Measurements from ENCODE around the gene WASL. TPM values are rescaled to one million over a fixed set of nuclear protein-coding genes. Genes with fewer than 3 reads are reported as not detected.
"Not testable (repeated sequence)": the region's sequence is repeated elsewhere in the genome, so short reads cannot be mapped to it uniquely, and the experiment has no call there.

The WASL gene
- polyA plus RNA-seq, 6 donors from 2014 or later: 0.63 to 3.9 (median 3.3) TPM

- H3K9me3 Mint-ChIP-seq: peaks cover 5 to 30% (median 15%) of the 10 kb centered on the region in 7 donors
- H3K27ac Mint-ChIP-seq: peak overlapping the region in 1 of 6 donors; percentile 14
- H3K27me3 Mint-ChIP-seq: no peaks in the 10 kb centered on the region
- ATAC-seq (ENCODE audit: low read depth in 2 of 2) (no peak), DNase-seq (no peak)
- H3K4me1 Mint-ChIP-seq: peaks cover 22 to 50% (median 37%) of the 10 kb centered on the region in 3 donors
- no peak overlapping the region for H3K4me3 Mint-ChIP-seq
- H3K36me3 Mint-ChIP-seq: peaks cover 13 to 17% of the 10 kb centered on the region in 2 donors
Observed at GRCh38 chr7:123738808-123739207, 10.0 kb downstream of the WASL start.

GRCh38 chr7:123738356-123738755 is 10.4 kb downstream of the WASL start:
- Mint-ChIP-seq H3K4me1 (peaks cover 22 to 50% (median 35%) of the 10 kb centered on the region in 3 donors), H3K9me3 (peaks cover 5 to 31% (median 15%) of the 10 kb centered on the region in 7 donors), H3K36me3 (peaks cover 13 to 22% of the 10 kb centered on the region in 2 donors), H3K27me3 (no peaks in the 10 kb centered on the region), H3K27ac (no peak overlapping the region), H3K4me3 (no peak overlapping the region)
- no peak for ATAC-seq (ENCODE audit: low read depth in 2 of 2)
- DNase-seq: no peak

DNA sequence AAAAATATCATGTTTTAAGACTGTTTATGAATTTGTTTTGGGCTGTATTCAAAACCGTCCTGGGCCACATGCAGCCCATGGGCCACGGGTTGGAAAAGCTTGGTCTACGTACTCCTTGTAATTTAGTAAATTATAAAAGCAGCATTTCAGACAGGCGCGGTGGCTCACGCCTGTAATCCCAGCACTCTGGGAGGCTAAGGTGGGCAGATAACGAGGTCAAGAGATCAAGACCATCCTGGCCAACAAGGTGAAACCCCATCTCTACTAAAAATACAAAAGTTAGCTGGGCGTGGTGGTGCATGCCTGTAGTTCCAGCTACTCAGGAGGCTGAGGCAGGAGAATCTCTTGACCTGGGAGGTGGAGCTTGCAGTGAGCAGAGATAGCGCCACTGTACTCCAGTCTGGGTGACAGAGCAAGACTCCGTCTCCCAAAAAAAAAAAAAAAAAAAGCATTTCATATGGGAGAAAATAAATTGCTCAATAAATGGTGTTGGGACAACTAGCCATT is 11.6 kb downstream of the WASL start:
- not testable (repeated sequence) for ATAC-seq (ENCODE audit: low read depth in 2 of 2); DNase-seq; H3K27me3 Mint-ChIP-seq
- peak overlapping the region in 1 of 8 donors; percentile 15 for H3K4me3 Mint-ChIP-seq
- H3K9me3 Mint-ChIP-seq: peaks cover 5 to 39% (median 22%) of the 10 kb centered on the region in 7 donors
- H3K27ac Mint-ChIP-seq: peak overlapping the region in 1 of 6 donors; percentile 20
- peaks cover 16 to 44% (median 35%) of the 10 kb centered on the region in 3 donors for H3K4me1 Mint-ChIP-seq
- H3K36me3 Mint-ChIP-seq: peaks cover 13 to 33% of the 10 kb centered on the region in 2 donors

DNA sequence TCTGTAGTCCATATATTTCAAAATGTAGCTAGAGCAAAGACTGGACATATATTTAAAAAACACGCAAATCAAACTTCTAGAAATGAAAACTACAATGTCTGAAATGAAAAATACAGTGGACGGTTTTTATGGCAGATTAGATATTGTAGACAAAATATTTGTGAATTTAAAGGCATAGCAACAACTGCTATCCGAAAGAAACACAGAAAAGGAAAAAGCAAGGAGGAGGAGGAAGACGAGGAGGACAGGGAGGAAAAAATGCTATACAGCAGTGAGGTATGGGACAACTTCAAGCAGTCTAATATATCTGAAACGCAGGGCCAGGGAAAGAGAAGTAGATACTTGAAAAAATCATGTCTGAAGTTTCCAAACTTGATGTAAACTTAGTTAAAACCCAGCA is 13.3 kb downstream of the WASL start:
- Mint-ChIP-seq H3K27ac (peak overlapping the region in 1 of 6 donors; percentile 75), H3K4me1 (peaks cover 26 to 53% (median 37%) of the 10 kb centered on the region in 3 donors), H3K27me3 (no peaks in the 10 kb centered on the region), H3K9me3 (peaks cover 5 to 48% (median 22%) of the 10 kb centered on the region in 7 donors), H3K4me3 (no peak overlapping the region), H3K36me3 (peaks cover 13 to 33% of the 10 kb centered on the region in 2 donors)
- DNase-seq (no peak), ATAC-seq (ENCODE audit: low read depth in 2 of 2) (no peak)

DNA sequence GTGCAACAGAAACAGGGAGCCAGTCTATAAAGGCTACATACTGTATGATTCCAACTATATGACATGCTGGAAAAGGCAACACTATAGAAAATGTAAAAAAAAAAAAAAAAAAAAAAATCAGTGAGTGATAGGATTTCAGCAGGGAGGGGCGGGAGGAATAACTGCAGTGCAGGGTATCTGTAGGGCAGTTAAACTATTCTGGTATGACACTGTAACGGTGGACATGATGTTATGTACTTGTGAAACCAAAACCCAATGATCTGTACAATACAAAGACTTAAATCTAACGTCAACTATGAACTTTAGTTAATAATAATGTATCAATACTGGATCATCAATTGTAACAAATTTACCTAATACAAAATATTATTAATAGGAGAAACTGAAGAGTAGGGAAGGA is 14.3 kb downstream of the WASL start:
- peaks cover 13 to 38% of the 10 kb centered on the region in 2 donors for H3K36me3 Mint-ChIP-seq
- no peak overlapping the region for H3K27ac Mint-ChIP-seq
- peaks cover 5 to 48% (median 22%) of the 10 kb centered on the region in 7 donors for H3K9me3 Mint-ChIP-seq
- DNase-seq (no peak), ATAC-seq (ENCODE audit: low read depth in 2 of 2) (no peak)
- no peaks in the 10 kb centered on the region for H3K27me3 Mint-ChIP-seq
- H3K4me1 Mint-ChIP-seq: peaks cover 25 to 50% (median 34%) of the 10 kb centered on the region in 3 donors
- H3K4me3 Mint-ChIP-seq: no peak overlapping the region

GRCh38 chr7:123732413-123733091 is 16.3 kb downstream of the WASL start:
- ATAC-seq (ENCODE audit: low read depth in 2 of 2): no peak
- Mint-ChIP-seq H3K4me1 (peaks cover 23 to 46% (median 40%) of the 10 kb centered on the region in 3 donors), H3K36me3 (peaks cover 20 to 44% of the 10 kb centered on the region in 2 donors), H3K27me3 (no peaks in the 10 kb centered on the region), H3K4me3 (peak overlapping the region in 1 of 8 donors; percentile 31), H3K9me3 (peaks cover 5 to 48% (median 22%) of the 10 kb centered on the region in 7 donors), H3K27ac (no peak overlapping the region)
- no peak for DNase-seq

- no peak for ATAC-seq (ENCODE audit: low read depth in 2 of 2)
- no peak for DNase-seq
- no peak overlapping the region for H3K27ac Mint-ChIP-seq
- H3K27me3 Mint-ChIP-seq: no peaks in the 10 kb centered on the region
- no peak overlapping the region for H3K4me3 Mint-ChIP-seq
- H3K36me3 Mint-ChIP-seq: peaks cover 8 to 35% of the 10 kb centered on the region in 2 donors
- peaks cover 34 to 51% (median 46%) of the 10 kb centered on the region in 3 donors for H3K4me1 Mint-ChIP-seq
- H3K9me3 Mint-ChIP-seq: peaks cover 0 to 29% (median 9%) of the 10 kb centered on the region in 7 donors
Observed at GRCh38 chr7:123729218-123729578, 19.6 kb downstream of the WASL start.

DNA sequence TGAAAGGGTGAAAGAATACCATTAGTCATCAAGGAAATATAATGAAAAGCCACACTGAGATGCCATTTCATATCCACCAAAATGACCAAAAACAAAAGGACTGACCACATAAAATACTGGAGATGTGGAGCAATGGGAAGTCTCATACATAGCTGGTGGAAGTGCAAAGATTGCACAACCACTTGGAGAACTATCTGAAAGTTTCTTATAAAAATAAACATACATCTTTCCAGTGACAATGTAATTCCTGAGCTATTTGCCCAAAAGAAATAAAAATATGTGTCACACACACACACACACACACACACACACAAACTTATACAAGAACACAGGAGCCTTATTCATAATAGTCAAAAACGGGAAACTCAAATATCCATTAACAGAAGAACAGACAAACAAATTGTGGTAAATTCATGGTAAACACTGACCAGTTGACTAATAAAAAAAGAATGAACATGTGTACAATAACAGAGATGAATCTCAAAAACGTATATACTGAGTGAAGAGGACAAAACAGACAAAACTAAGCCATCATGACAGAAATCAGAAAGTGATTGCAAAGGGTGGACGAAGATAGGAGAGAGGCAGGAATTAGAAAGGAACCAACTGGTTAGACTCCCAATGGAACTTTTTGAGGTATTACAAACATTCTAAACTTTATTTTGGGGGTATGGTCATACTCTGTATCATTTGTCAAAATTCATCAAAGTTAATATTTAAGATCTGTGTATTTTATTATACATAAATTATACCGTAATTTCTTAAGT is 21.5 kb downstream of the WASL start:
- Mint-ChIP-seq H3K36me3 (peaks cover 8 to 15% of the 10 kb centered on the region in 2 donors), H3K27ac (peak overlapping the region in 1 of 6 donors; percentile 58), H3K4me1 (peaks cover 34 to 42% (median 39%) of the 10 kb centered on the region in 3 donors), H3K27me3 (no peaks in the 10 kb centered on the region), H3K9me3 (peaks cover 0 to 9% (median 2%) of the 10 kb centered on the region in 7 donors), H3K4me3 (no peak overlapping the region)
- DNase-seq (no peak), ATAC-seq (ENCODE audit: low read depth in 2 of 2) (no peak)

GRCh38 chr7:123725586-123726171 is 23.1 kb downstream of the WASL start:
- peaks cover 27 to 34% (median 34%) of the 10 kb centered on the region in 3 donors for H3K4me1 Mint-ChIP-seq
- H3K27ac Mint-ChIP-seq: no peak overlapping the region
- peak overlapping the region in 1 of 8 donors; percentile 24 for H3K4me3 Mint-ChIP-seq

DNA sequence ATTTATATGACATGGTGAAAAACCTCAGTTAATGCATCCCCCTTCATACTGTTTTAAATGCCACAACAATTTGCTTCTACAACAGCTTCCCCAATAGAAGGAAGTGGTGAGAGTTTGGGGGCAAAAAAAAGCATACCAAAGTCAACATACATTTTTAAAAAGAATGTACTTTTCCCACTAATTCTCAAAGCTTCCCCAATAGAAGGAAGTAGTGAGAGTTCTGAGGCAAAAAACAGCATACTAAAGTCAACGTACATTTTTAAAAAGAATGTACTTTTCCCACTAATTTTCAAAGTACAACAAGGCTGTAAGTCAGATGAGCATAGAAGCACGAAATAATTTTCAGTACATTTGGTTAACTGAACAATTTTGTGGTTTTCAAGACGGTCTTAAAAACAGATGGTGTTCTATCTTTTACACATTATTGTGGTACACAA is 24.0 kb downstream of the WASL start:
- Mint-ChIP-seq H3K27ac (peak overlapping the region in 2 of 6 donors; percentile 37 to 59), H3K9me3 (no peaks in the 10 kb centered on the region), H3K27me3 (no peaks in the 10 kb centered on the region), H3K4me1 (peaks cover 28 to 42% (median 40%) of the 10 kb centered on the region in 3 donors), H3K4me3 (peak overlapping the region in 1 of 8 donors; percentile 25), H3K36me3 (peaks cover 8 to 11% of the 10 kb centered on the region in 2 donors)
- DNase-seq (no peak), ATAC-seq (ENCODE audit: low read depth in 2 of 2) (no peak)

More at GRCh38 chr7:123725586-123726171, 23.1 kb downstream of the WASL start:
- ATAC-seq (ENCODE audit: low read depth in 2 of 2) (no peak), DNase-seq (no peak)
- peaks cover 8 to 15% of the 10 kb centered on the region in 2 donors for H3K36me3 Mint-ChIP-seq
- H3K27me3 Mint-ChIP-seq: no peaks in the 10 kb centered on the region
- H3K9me3 Mint-ChIP-seq: no peaks in the 10 kb centered on the region

DNA sequence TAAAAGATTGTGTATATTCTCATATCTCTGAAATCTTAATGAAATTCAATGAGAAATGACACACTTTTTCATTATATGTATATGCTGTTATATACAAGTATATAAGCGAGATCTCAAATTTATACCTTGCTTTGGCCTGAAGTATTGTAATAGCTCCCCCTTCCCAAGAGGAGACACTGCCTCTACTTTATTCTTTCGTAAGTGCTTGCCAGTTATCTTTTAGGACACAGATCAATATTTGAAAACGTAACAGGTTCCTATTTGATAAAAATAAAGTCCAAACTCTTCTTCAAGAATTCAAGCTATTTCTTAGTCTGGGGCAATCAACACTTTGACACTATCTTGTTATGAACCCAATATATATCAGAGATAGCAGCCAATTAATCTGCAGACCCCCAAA is 24.9 kb downstream of the WASL start:
- Mint-ChIP-seq H3K36me3 (peaks cover 8 to 10% of the 10 kb centered on the region in 2 donors), H3K27me3 (no peaks in the 10 kb centered on the region), H3K4me1 (peaks cover 37 to 51% (median 49%) of the 10 kb centered on the region in 3 donors), H3K9me3 (no peaks in the 10 kb centered on the region), H3K4me3 (no peak overlapping the region), H3K27ac (no peak overlapping the region)
- ATAC-seq (ENCODE audit: low read depth in 2 of 2) (no peak), DNase-seq (no peak)

DNA sequence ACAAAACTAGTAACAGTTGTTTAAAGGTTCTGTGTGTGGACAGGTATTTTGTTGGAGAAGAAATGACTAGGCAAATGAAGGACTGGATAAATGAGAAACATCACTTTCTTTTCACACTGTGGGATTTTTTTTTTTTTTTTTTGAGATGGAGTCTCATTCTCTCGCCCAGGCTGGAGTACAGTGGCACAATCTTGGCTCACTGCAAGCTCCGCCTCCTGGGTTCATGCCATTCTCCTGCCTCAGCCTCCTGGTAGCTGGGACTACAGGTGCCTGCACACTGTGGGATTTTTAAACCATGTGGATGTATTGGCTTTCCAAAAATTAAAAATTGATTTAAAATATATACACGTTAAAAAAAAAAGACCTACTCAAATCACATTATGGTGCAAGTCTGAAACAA is 28.3 kb downstream of the WASL start:
- not testable (repeated sequence) for H3K9me3 Mint-ChIP-seq; H3K36me3 Mint-ChIP-seq; H3K4me3 Mint-ChIP-seq; ATAC-seq (ENCODE audit: low read depth in 2 of 2); H3K27me3 Mint-ChIP-seq; DNase-seq
- peaks cover 30 to 37% (median 34%) of the 10 kb centered on the region in 3 donors for H3K4me1 Mint-ChIP-seq
- H3K27ac Mint-ChIP-seq: peak overlapping the region in 1 of 6 donors; percentile 69

DNA sequence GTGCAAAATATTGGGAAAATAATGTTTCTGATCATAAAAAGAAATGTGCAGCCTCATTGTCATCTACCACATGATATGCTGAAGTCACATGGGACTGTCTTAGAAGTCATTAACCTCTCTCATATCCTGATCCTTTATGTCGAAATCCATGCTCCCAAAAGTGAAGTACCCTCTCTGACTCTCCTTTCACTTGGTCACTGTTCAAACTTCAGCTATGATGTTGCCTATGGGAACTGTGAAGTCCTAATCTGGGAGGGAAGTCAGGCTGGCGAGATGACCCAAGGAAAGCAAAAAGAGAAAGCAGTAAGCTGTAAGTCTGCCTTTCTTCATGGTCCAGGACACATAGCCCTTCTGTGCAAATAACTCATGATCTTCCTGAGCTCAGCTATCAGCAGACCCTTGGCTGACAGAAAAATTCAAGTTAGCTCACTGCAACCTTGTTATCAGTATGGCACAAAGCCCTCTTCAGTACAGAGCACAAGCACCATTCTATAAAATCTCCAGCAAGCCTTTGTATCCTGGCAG is 29.5 kb downstream of the WASL start:
- Mint-ChIP-seq H3K36me3 (peaks cover 0 to 4% of the 10 kb centered on the region in 2 donors), H3K9me3 (no peaks in the 10 kb centered on the region), H3K27ac (peak overlapping the region in 1 of 6 donors; percentile 17), H3K4me1 (peaks cover 27 to 43% (median 35%) of the 10 kb centered on the region in 3 donors), H3K4me3 (no peak overlapping the region), H3K27me3 (no peaks in the 10 kb centered on the region)
- ATAC-seq (ENCODE audit: low read depth in 2 of 2): no peak
- no peak for DNase-seq

Data from naive B cell (primary cell).